Liver (tissue), 9 donors: ENCODE data around the gene LHPP. TPM values are rescaled to one million over a fixed set of nuclear protein-coding genes. Genes with fewer than 3 reads are reported as not detected.

Experiments used
- DNase-seq: peaks from one replicate; pipeline ENCODE4 v3.0.0-alpha.2; 2017; ENCODE audit warnings: low spot score
- H3K27ac ChIP-seq, 2 donors: one replicate each; pipeline ENCODE4 v1.7.0; 2013; ENCODE audit warnings: inconsistent platforms in 2 of 2, low read length in 2 of 2, control low read depth in 1 of 2, low read depth in 1 of 2, mild to moderate bottlenecking in 1 of 2
- H3K27me3 ChIP-seq, 4 donors: one replicate each; pipeline versions ENCODE4 v1.6.1 to v1.7.0; 2013; ENCODE audit warnings: low read length in 3 of 4, inconsistent platforms in 1 of 4, mild to moderate bottlenecking in 1 of 4, moderate library complexity in 1 of 4; ENCODE audit not compliant: control insufficient read depth in 4 of 4, insufficient read depth in 4 of 4
- H3K36me3 ChIP-seq, 4 donors: one replicate each; pipeline versions ENCODE4 v1.6.1 to v1.7.0; 2013; ENCODE audit warnings: low read length in 3 of 4, mild to moderate bottlenecking in 3 of 4, low read depth in 1 of 4, moderate library complexity in 1 of 4; ENCODE audit not compliant: control insufficient read depth in 4 of 4, insufficient read depth in 3 of 4
- H3K4me1 ChIP-seq, 4 donors: one replicate each; pipeline versions ENCODE4 v1.6.1 to v1.7.0; 2013; ENCODE audit warnings: low read length in 3 of 4, mild to moderate bottlenecking in 3 of 4, moderate library complexity in 1 of 4; ENCODE audit not compliant: control insufficient read depth in 4 of 4, insufficient read depth in 4 of 4
- H3K4me3 ChIP-seq, 3 donors: one replicate each; pipeline versions ENCODE4 v1.6.1 to v1.7.0; 2013; ENCODE audit warnings: low read length in 3 of 3, control low read depth in 1 of 3, low read depth in 1 of 3, mild to moderate bottlenecking in 1 of 3
- H3K9ac ChIP-seq, 2 donors: one replicate each; pipeline ENCODE4 v1.7.0; 2013; ENCODE audit warnings: low read length in 2 of 2, mild to moderate bottlenecking in 2 of 2, moderate library complexity in 2 of 2, control low read depth in 1 of 2, low read depth in 1 of 2
- H3K9me3 ChIP-seq, 4 donors: one replicate each; pipeline versions ENCODE4 v1.6.1 to v1.7.0; 2013; ENCODE audit warnings: low read length in 3 of 4; ENCODE audit not compliant: control insufficient read depth in 4 of 4
- ATF3 ChIP-seq: IDR thresholded peaks from 2 replicates; pipeline ENCODE4 v1.6.1; 2016; ENCODE audit warnings: antibody characterized with exemption
- CTCF ChIP-seq: fragments of 150-350 bp; IDR thresholded peaks from 2 replicates; pipeline ENCODE4 v1.5.1; 2017; ENCODE audit warnings: improper control_type of control experiment, low read depth, low read length; ENCODE audit not compliant: missing input control
- EGR1 ChIP-seq, 2 donors: IDR thresholded peaks; 2 replicates each; pipeline ENCODE4 v1.6.1; 2016 to 2018; ENCODE audit warnings: antibody characterized with exemption in 2 of 2, low read depth in 2 of 2
- FOXA1 ChIP-seq: IDR thresholded peaks from 2 replicates; pipeline ENCODE4 v1.6.1; 2016; ENCODE audit warnings: antibody characterized with exemption
- FOXA2 ChIP-seq: IDR thresholded peaks from 2 replicates; pipeline ENCODE4 v1.6.1; 2016; ENCODE audit warnings: antibody characterized with exemption
- GABPA ChIP-seq, 2 donors: IDR thresholded peaks in 1 of 2; conservative IDR thresholded peaks in 1 of 2; 2 replicates each; pipeline ENCODE4 v1.6.1; 2016; ENCODE audit warnings: antibody characterized with exemption in 2 of 2, mild to moderate bottlenecking in 1 of 2, moderate library complexity in 1 of 2
- HNF4A ChIP-seq, 2 donors: conservative IDR thresholded peaks; 2 replicates each; pipeline ENCODE4 v1.6.1; 2016; ENCODE audit warnings: antibody characterized with exemption in 2 of 2, mild to moderate bottlenecking in 2 of 2
- HNF4G ChIP-seq: IDR thresholded peaks from 2 replicates; pipeline ENCODE4 v1.6.1; 2016; ENCODE audit warnings: antibody characterized with exemption
- JUND ChIP-seq, 2 donors: IDR thresholded peaks; 2 replicates each; pipeline ENCODE4 v1.6.1; 2016; ENCODE audit warnings: antibody characterized with exemption in 2 of 2
- NR2F2 ChIP-seq: IDR thresholded peaks from 2 replicates; pipeline ENCODE4 v1.6.1; 2016; ENCODE audit warnings: antibody characterized with exemption
- RAD21 ChIP-seq, 2 donors: IDR thresholded peaks; 2 replicates each; pipeline ENCODE4 v1.6.1; 2016; ENCODE audit warnings: antibody characterized with exemption in 2 of 2, mild to moderate bottlenecking in 2 of 2
- RXRA ChIP-seq, 2 donors: IDR thresholded peaks; 2 replicates each; pipeline ENCODE4 v1.6.1; 2017 to 2018; ENCODE audit warnings: antibody characterized with exemption in 2 of 2, mild to moderate bottlenecking in 1 of 2
- SP1 ChIP-seq: IDR thresholded peaks from 2 replicates; pipeline ENCODE4 v1.6.1; 2018; ENCODE audit warnings: antibody characterized with exemption, mild to moderate bottlenecking
- TAF1 ChIP-seq: conservative IDR thresholded peaks from 2 replicates; pipeline ENCODE4 v1.6.1; 2016; ENCODE audit warnings: antibody characterized with exemption, mild to moderate bottlenecking
- YY1 ChIP-seq: IDR thresholded peaks from 2 replicates; pipeline ENCODE4 v1.6.1; 2016; ENCODE audit warnings: antibody characterized with exemption, mild to moderate bottlenecking
- ZBTB33 ChIP-seq: IDR thresholded peaks from 2 replicates; pipeline ENCODE4 v1.6.1; 2016; ENCODE audit warnings: antibody characterized with exemption
- WGBS: extraction: QIAGEN DNeasy Blood & Tissue Kit; methylation state at CpG from one replicate; pipeline ENCODE4 v1.1.7; 2013; 5-methylcytosine and 5-hydroxymethylcytosine counted together
- polyA plus RNA-seq, 2 donors: library from polyadenylated mRNA; stranded (reverse) in 1 of 2; unstranded in 1 of 2; fragments of 200-250 nt in 1 of 2; fragments of >200 nt in 1 of 2; fragmentation: Nextera tagmentation in 1 of 2; extraction: Ambion mirVana in 1 of 2; gene quantifications; one replicate each; pipeline versions ENCODE4 v1.2.1 to v1.2.3, GENCODE V29; 2013 to 2015
- total RNA-seq, 2 donors: library from RNA; depleted of rRNA; stranded (reverse); fragments of >200 nt; gene quantifications; one replicate each; pipeline ENCODE4 v1.2.3, GENCODE V29; 2014
- TF ChIP-seq, protein P1 (sequence below): IDR thresholded peaks from 2 replicates; pipeline ENCODE4 v1.6.1; 2016; ENCODE audit warnings: antibody characterized with exemption
- TF ChIP-seq, protein P2 (sequence below): IDR thresholded peaks from 2 replicates; pipeline ENCODE4 v1.6.1; 2016; ENCODE audit warnings: antibody characterized with exemption, mild to moderate bottlenecking
- donor health status: healthy.
- donor health status: healthy.
- donor health status: healthy.
- donor health status: healthy.
- donor health status: healthy.

Gene LHPP
- total and polyA plus RNA-seq, 4 donors: 15.9 to 39.9 (median 26.2) TPM

GRCh38 chr10:124470544-124471434 is 9.2 kb downstream of the LHPP start (continued):
- TF ChIP-seq CTCF (peak; percentile 1), SP1 (peak; percentile 91), YY1 (peak; percentile 80), NR2F2 (peak; percentile 85), GABPA (IDR thresholded peaks at IDR 0.05 in 1 of 2, conservative IDR thresholded peaks at IDR 0.05 in 1 of 2) (no peak)
- TF ChIP-seq, protein P1, sequence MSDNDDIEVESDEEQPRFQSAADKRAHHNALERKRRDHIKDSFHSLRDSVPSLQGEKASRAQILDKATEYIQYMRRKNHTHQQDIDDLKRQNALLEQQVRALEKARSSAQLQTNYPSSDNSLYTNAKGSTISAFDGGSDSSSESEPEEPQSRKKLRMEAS: peak; percentile 90

DNA sequence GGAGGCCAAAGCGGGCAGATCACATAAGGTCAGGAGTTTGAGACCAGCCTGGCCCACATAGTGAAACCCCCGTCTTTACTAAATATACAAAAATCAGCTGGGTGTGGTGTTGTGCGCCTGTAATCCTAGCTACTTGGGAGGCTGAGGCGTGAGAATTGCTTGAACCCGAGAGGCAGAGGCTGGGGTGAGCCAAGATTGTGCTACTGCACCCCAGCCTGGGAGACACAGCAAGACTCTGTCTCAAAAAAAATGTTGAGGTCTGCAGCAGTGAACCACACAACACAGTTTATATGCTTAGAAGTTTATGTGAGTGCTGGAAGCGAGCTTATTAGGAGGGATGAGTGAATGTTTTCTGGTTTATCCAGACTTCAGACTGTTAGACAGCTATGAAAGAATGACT is 10.4 kb downstream of the LHPP start:
- TF ChIP-seq CTCF: no peak
- no peak for TF ChIP-seq RAD21 (IDR thresholded peaks at IDR 0.05)
- no peak for TF ChIP-seq EGR1 (IDR thresholded peaks at IDR 0.05; ENCODE audit: low read depth in 2 of 2)
- TF ChIP-seq HNF4G: no peak
- no peak for TF ChIP-seq JUND (IDR thresholded peaks at IDR 0.05)
- no peak for TF ChIP-seq FOXA1
- TF ChIP-seq SP1: no peak
- TF ChIP-seq RXRA (IDR thresholded peaks at IDR 0.05): no peak
- TF ChIP-seq, protein P1: no peak
- no peak for TF ChIP-seq ATF3
- TF ChIP-seq NR2F2: no peak
- TF ChIP-seq TAF1: no peak
- TF ChIP-seq YY1: no peak
- TF ChIP-seq ZBTB33: no peak
- no peak for TF ChIP-seq GABPA (IDR thresholded peaks at IDR 0.05 in 1 of 2, conservative IDR thresholded peaks at IDR 0.05 in 1 of 2)
- no peak for TF ChIP-seq HNF4A (conservative IDR thresholded peaks at IDR 0.05)
- TF ChIP-seq FOXA2: no peak
- TF ChIP-seq, protein P2, sequence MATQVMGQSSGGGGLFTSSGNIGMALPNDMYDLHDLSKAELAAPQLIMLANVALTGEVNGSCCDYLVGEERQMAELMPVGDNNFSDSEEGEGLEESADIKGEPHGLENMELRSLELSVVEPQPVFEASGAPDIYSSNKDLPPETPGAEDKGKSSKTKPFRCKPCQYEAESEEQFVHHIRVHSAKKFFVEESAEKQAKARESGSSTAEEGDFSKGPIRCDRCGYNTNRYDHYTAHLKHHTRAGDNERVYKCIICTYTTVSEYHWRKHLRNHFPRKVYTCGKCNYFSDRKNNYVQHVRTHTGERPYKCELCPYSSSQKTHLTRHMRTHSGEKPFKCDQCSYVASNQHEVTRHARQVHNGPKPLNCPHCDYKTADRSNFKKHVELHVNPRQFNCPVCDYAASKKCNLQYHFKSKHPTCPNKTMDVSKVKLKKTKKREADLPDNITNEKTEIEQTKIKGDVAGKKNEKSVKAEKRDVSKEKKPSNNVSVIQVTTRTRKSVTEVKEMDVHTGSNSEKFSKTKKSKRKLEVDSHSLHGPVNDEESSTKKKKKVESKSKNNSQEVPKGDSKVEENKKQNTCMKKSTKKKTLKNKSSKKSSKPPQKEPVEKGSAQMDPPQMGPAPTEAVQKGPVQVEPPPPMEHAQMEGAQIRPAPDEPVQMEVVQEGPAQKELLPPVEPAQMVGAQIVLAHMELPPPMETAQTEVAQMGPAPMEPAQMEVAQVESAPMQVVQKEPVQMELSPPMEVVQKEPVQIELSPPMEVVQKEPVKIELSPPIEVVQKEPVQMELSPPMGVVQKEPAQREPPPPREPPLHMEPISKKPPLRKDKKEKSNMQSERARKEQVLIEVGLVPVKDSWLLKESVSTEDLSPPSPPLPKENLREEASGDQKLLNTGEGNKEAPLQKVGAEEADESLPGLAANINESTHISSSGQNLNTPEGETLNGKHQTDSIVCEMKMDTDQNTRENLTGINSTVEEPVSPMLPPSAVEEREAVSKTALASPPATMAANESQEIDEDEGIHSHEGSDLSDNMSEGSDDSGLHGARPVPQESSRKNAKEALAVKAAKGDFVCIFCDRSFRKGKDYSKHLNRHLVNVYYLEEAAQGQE: no peak
- Histone ChIP-seq H3K9ac (no peak overlapping the region), H3K4me1 (peaks cover 26 to 68% (median 58%) of the 10 kb centered on the region in 4 donors), H3K36me3 (no peaks in the 10 kb centered on the region), H3K27me3 (no peaks in the 10 kb centered on the region), H3K27ac (no peak overlapping the region), H3K4me3 (no peak overlapping the region), H3K9me3 (no peaks in the 10 kb centered on the region)
- DNase-seq: no peak
- 86% methylated on average over 6 of the region's 6 CpGs for WGBS
